Heart right ventricle (tissue), 16 donors: ENCODE measurements around the gene SMAD7. TPM values are rescaled to one million over a fixed set of nuclear protein-coding genes. Genes with fewer than 3 reads are reported as not detected.

Experiments
- ATAC-seq, 8 donors: fragments of 200-7000 bp; cut with Tn5 transposase; one replicate each; pipeline ENCODE4 v1.9.1; 2020; ENCODE audit warnings: mild to moderate bottlenecking in 8 of 8, moderate library complexity in 8 of 8, moderate number of reproducible peaks in 1 of 8
- DNase-seq, 2 donors: peaks; one replicate each; pipeline ENCODE4 v3.0.0-alpha.2; 2020
- H3K27ac ChIP-seq, 10 donors: fragments of 200-600 bp; sonication (generic) in 2 of 10; one replicate each; pipeline versions ENCODE4 v1.5.0 to v1.8.0; 2020 to 2022; ENCODE audit warnings: mild to moderate bottlenecking in 3 of 10
- H3K27me3 ChIP-seq, 7 donors: fragments of 200-600 bp; one replicate each; pipeline ENCODE4 v1.8.0; 2021 to 2022; ENCODE audit warnings: mild to moderate bottlenecking in 2 of 7
- H3K36me3 ChIP-seq, 9 donors: fragments of 200-600 bp; sonication (generic) in 1 of 9; one replicate each; pipeline versions ENCODE4 v1.5.0 to v1.8.0; 2020 to 2022; ENCODE audit warnings: mild to moderate bottlenecking in 2 of 9
- H3K4me1 ChIP-seq, 9 donors: fragments of 200-600 bp; sonication (generic) in 1 of 9; one replicate each; pipeline versions ENCODE4 v1.5.0 to v1.8.0; 2020 to 2022; ENCODE audit warnings: mild to moderate bottlenecking in 4 of 9
- H3K4me3 ChIP-seq, 10 donors: fragments of 200-600 bp; sonication (generic) in 2 of 10; one replicate each; pipeline versions ENCODE4 v1.5.0 to v1.8.0; 2020 to 2022; ENCODE audit warnings: mild to moderate bottlenecking in 7 of 10, moderate library complexity in 2 of 10
- H3K9me3 ChIP-seq, 11 donors: fragments of 200-600 bp in 10 of 11; sonication (generic) in 2 of 11; one replicate each; pipeline versions ENCODE4 v1.5.0 to v1.8.0; 2013 to 2022; ENCODE audit warnings: mild to moderate bottlenecking in 2 of 11, control low read depth in 1 of 11, moderate library complexity in 1 of 11
- WGBS, 2 donors: extraction: QIAGEN DNeasy Blood & Tissue Kit; methylation state at CpG; one replicate each; pipeline ENCODE4 v1.1.7; 2013; ENCODE audit warnings: inconsistent platforms in 1 of 2; 5-methylcytosine and 5-hydroxymethylcytosine counted together
- intact Hi-C, 10 donors: fragments of 100-400 bp; cut with DNase I; formaldehyde crosslinking; loops; one replicate each; pipeline versions ENCODE4 v1.11.1 to v1.14.2; 2022
- polyA plus RNA-seq, 2 donors: library from polyadenylated mRNA; stranded (reverse); fragments of 200-250 nt; gene quantifications; one replicate each; pipeline ENCODE4 v1.2.3, GENCODE V29; 2013
- total RNA-seq, 10 donors: library from RNA; stranded (reverse); fragmentation: NEBNext Ultra II Directional in 3 of 10; extraction: Animal tissue kit (Norgen Biotek cat#: 25700) in 3 of 10; gene quantifications; one replicate each; pipeline versions ENCODE4 v1.2.1 to v1.2.4, GENCODE V29; 2021 to 2023
- TF ChIP-seq, protein P1 (sequence below), 9 donors: fragments of 200-600 bp; sonication (generic) in 2 of 9; IDR thresholded peaks; one replicate each; pipeline versions ENCODE4 v1.5.0 to v1.8.0; 2021 to 2022; ENCODE audit warnings: antibody characterized with exemption in 9 of 9, mild to moderate bottlenecking in 5 of 9, moderate library complexity in 1 of 9
- donor health status: Arrhythmogenic right ventricular cardiomyopathy.
- donor health status: ischemic (EF 13 %, LVEDD 7.1; RV severe dilation, severe dysfunction).
- donor health status: healthy with polysubstance abuse.
- donor health status: DM: no; HTN: yes; CAD: no.
- donor health status: DM: no; HTN: no; CAD: no.
- donor health status: ischemic (EF 25% LVEDD 6.9; RV normal size, moderate dysfunction).
- donor health status: ischemic (EF 25% LVEDD 5.7; RV mildly dilated, moderate dysfunction).
- donor health status: healthy.
- donor health status: DM: yes; HTN: yes; CAD: no.
- donor health status: Ischemic cardiomyopathy.
- donor health status: ischemic (EF 35%, LVEDD 5.7; RV mildly dilated, moderate dysfunction).
- donor health status: nonischemic (EF 11% LVEDD 7.7; RV severe dilation, severe dysfunction).
- donor health status: DM: yes; HTN: yes; CAD: no.
- donor health status: PGD.
- donor health status: ischemic (EF 29% LVEDD 5.4; RV normal size, mild dysfunction).
- donor health status: nonischemic (EF 23%, LVEDD 6.1; RV moderate dilation, normal function).

Gene SMAD7
- total and polyA plus RNA-seq, 12 donors, result 6.7 to 28.6 (median 19.2) TPM

DNA sequence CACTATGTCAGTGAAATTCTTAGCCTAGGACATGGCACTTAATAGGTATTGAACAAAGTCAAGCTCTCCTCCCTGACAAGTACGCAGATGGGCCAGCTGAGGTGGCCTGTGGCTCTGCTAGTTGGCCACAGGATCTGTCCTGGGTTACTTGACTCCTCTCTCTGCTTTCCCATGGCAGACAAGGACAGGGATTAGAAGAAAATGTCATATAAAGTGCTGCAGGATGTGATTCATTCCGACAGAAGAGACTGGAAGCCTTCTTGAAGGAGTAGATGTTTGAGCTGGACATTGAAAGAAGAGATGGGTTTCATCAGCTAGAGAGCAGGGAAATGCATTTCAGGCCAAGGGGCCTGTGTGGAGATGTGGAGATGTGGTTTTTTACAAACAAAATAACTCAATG lies 46.7 kb downstream of the SMAD7 start:
- H3K27me3 ChIP-seq, result no peaks in the 10 kb centered on the region
- intact Hi-C loops, result no loop called here
- H3K27ac ChIP-seq, result peak overlapping the region in 4 of 10 donors; percentile 78 to 84 (median 80)
- DNase-seq (no peak), ATAC-seq (no peak)
- no peak overlapping the region for H3K4me3 ChIP-seq
- peaks cover 14 to 30% (median 20%) of the 10 kb centered on the region in 9 donors for H3K4me1 ChIP-seq
- TF ChIP-seq, protein P1, sequence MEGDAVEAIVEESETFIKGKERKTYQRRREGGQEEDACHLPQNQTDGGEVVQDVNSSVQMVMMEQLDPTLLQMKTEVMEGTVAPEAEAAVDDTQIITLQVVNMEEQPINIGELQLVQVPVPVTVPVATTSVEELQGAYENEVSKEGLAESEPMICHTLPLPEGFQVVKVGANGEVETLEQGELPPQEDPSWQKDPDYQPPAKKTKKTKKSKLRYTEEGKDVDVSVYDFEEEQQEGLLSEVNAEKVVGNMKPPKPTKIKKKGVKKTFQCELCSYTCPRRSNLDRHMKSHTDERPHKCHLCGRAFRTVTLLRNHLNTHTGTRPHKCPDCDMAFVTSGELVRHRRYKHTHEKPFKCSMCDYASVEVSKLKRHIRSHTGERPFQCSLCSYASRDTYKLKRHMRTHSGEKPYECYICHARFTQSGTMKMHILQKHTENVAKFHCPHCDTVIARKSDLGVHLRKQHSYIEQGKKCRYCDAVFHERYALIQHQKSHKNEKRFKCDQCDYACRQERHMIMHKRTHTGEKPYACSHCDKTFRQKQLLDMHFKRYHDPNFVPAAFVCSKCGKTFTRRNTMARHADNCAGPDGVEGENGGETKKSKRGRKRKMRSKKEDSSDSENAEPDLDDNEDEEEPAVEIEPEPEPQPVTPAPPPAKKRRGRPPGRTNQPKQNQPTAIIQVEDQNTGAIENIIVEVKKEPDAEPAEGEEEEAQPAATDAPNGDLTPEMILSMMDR (IDR thresholded peaks at IDR 0.05), result no peak
- no peaks in the 10 kb centered on the region for H3K36me3 ChIP-seq
- 98% methylated on average over 2 of the region's 2 CpGs for WGBS, 2 donors
- peaks cover 0 to 23% (median 4%) of the 10 kb centered on the region in 11 donors for H3K9me3 ChIP-seq

DNA sequence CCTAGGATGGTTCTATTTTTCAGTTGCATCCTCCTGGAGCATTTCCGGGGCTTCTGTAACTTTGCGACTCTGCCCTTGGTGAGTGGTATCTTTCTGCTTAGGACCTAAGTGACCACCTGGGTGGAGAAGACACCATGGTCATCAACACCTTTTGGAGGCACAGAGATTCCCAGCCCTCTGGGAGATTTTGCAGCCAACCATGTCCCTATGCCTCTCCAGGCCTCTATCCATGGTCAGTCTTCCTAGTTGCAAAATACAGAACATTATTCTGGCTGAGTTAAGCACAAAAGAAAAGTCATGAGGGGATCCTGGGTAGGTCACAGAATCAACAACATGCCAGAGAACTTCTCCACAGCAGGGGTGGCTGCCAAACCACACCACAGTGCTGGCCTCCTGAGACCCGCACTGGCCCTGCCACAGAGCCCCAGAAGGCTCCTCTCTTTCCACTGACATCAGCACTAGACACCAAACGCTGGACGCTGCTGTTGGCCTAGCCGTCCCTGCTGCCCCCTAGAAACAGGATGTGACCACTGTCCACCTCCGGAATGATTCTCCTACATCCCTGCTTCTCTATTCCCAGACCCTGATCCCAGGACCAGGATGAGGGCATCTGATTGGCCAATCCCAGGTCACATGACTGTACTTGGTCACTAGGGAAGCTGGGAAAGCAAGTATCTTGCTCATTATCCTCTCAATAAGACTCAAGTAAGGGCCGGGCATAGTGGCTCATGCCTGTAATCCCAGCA lies 47.7 kb downstream of the SMAD7 start:
- TF ChIP-seq, protein P1 (IDR thresholded peaks at IDR 0.05), result no peak
- no peaks in the 10 kb centered on the region for H3K27me3 ChIP-seq
- DNase-seq (peak; percentile 53 to 71), ATAC-seq (peak; percentile 62 to 80 (median 72))
- H3K9me3 ChIP-seq, result peaks cover 0 to 23% (median 4%) of the 10 kb centered on the region in 11 donors
- H3K36me3 ChIP-seq, result no peaks in the 10 kb centered on the region
- intact Hi-C loops, result no loop called here
- peak overlapping the region in 9 of 10 donors; percentile 16 to 84 (median 75) for H3K27ac ChIP-seq
- 77 to 85% methylated on average over 8 of the region's 8 CpGs for WGBS, 2 donors
- peaks cover 14 to 40% (median 20%) of the 10 kb centered on the region in 9 donors for H3K4me1 ChIP-seq
- H3K4me3 ChIP-seq, result no peak overlapping the region

DNA sequence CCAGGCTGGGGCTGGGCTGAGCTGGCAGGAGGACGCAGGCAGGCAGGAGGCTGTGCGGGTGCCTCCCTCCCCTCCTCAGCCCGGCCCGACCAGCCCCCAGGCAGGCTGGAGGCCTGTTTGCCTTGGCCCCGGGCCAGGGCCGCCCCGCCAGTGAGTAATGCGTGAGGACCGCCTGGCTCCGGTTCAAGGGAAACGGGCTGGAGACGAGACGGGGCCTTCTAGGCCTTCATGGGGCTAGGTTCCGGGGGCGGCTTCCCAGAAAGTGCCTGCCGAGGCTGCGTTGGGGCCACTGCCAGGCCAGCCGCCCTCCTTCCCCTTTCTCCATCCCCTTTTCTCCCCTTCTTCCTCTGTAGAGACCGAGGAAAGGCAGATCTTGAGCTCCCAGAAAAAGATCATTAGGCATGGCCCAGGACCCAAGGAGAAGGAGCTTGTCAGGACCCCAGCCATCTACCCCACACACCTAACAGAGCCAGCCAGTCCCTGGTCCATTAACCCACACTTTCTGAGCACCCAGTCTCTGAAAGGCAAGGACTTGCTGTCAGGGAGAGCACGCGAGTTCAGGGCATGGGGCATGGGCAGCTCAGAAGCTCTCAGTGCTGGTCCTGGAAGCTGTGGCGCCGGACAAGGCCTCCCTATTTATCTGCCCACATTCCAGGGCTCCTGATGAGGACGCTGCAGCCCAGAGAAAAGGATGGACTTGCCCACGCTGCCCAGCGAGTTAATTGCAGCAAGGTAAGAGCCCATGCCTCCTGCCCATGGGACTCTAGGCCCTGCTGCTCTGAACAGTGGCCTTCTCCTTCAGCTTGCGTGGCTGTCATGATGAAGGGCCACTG lies 48.5 kb downstream of the SMAD7 start:
- H3K27ac ChIP-seq, result peak overlapping the region in 9 of 10 donors; percentile 16 to 84 (median 75)
- ATAC-seq, result peak; percentile 88 to 95 (median 90)
- TF ChIP-seq, protein P1 (IDR thresholded peaks at IDR 0.05), result no peak
- intact Hi-C loops, result no loop called here
- H3K4me1 ChIP-seq, result peaks cover 15 to 47% (median 25%) of the 10 kb centered on the region in 9 donors
- WGBS, 2 donors, result 32 to 39% methylated on average over 20 to 27 of the region's 27 CpGs
- no peak overlapping the region for H3K4me3 ChIP-seq
- DNase-seq, result peak; percentile 91
- H3K36me3 ChIP-seq, result no peaks in the 10 kb centered on the region
- peaks cover 0 to 23% (median 4%) of the 10 kb centered on the region in 11 donors for H3K9me3 ChIP-seq
- no peaks in the 10 kb centered on the region for H3K27me3 ChIP-seq
